Hepatocyte (in vitro differentiated cells): ENCODE results near the gene RBFOX1.

Source experiments
- EZH2 ChIP-seq: fragments of 200-600 bp; sonication (generic); IDR thresholded peaks from 2 replicates; pipeline ENCODE4 v1.6.1; 2016; ENCODE audit warnings: antibody characterized with exemption, mild to moderate bottlenecking, borderline replicate concordance
- EZH2phosphoT487 ChIP-seq: fragments of 200-600 bp; sonication (generic); IDR thresholded peaks from one replicate; pipeline ENCODE4 v1.6.1; 2018; ENCODE audit warnings: antibody characterized with exemption, mild to moderate bottlenecking, low read depth, moderate library complexity; ENCODE audit not compliant: unreplicated experiment, severe bottlenecking

- no peak for TF ChIP-seq EZH2
- no peak for TF ChIP-seq EZH2phosphoT487
Observed at GRCh38 chr16:7437843-7438242, 105.2 kb downstream of the RBFOX1 start.
